Mucosa of stomach (tissue), 1 donor: ENCODE results near the gene TSC2.
"Not testable (repeated sequence)": the region's sequence is repeated elsewhere in the genome, so short reads cannot be mapped to it uniquely, and the experiment has no call there.

Source experiments
- H3K27me3 ChIP-seq: one replicate; pipeline ENCODE4 v1.7.0; 2013; ENCODE audit warnings: mild to moderate bottlenecking, low read length; ENCODE audit not compliant: control insufficient read depth, insufficient read depth
- H3K36me3 ChIP-seq: one replicate; pipeline ENCODE4 v1.7.0; 2013; ENCODE audit warnings: low read length; ENCODE audit not compliant: control insufficient read depth, insufficient read depth
- H3K4me1 ChIP-seq: one replicate; pipeline ENCODE4 v1.7.0; 2013; ENCODE audit warnings: mild to moderate bottlenecking, low read length; ENCODE audit not compliant: control insufficient read depth, insufficient read depth
- H3K4me3 ChIP-seq: one replicate; pipeline ENCODE4 v1.7.0; 2013; ENCODE audit warnings: low read length
- H3K9ac ChIP-seq: one replicate; pipeline ENCODE4 v1.7.0; 2013; ENCODE audit warnings: mild to moderate bottlenecking, low read length, moderate library complexity
- H3K9me3 ChIP-seq: one replicate; pipeline ENCODE4 v1.7.0; 2013; ENCODE audit warnings: mild to moderate bottlenecking, low read length, moderate library complexity; ENCODE audit not compliant: control insufficient read depth
- donor health status: Pancreatic carcinoma.

The TSC2 gene

DNA sequence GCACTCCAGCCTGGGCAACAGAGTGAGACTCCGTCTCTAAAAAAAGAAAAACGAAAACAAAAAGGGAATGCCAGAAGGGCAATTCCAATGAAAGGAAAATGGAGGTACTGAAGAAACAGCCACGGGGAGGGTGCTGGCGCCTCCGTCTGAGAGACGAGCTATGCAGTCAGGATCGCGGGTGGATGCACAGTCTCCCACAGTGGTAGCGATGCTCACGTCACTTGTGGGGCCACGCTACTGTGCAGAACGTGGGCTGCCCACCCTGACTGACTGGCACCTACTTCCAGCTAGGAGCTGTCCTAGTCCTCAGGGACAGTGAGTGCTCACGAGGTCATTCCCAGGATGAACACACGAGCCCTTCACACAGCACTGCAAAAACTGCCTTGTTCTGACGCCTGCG is 53.8 kb downstream of the TSC2 start:
- H3K4me1 ChIP-seq, H3K36me3 ChIP-seq, H3K4me3 ChIP-seq, H3K9me3 ChIP-seq, H3K9ac ChIP-seq, H3K27me3 ChIP-seq: not testable (repeated sequence)

DNA sequence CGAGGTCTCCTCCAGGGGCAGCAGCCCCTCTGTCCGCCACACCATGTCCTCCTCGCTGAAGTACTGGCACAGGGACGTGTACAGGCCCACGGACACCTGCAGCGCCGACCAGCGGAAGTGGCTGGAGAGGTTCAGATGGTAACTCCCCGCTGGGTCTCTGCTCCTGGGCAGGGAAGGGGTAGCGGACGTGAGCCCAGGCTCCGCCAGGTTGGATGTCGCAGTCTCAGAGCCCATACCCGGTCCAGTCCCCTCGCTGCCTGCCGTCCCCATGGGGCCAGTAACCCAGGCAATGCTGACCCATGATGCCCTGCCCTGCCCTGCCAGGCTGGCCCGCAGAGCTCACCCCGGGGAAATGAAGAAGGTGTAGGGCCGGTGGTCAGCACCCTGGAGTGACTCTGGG is 54.7 kb downstream of the TSC2 start:
- Histone ChIP-seq H3K4me3 (no peak overlapping the region), H3K36me3 (no peaks in the 10 kb centered on the region), H3K9ac (no peak overlapping the region), H3K9me3 (no peaks in the 10 kb centered on the region), H3K4me1 (no peaks in the 10 kb centered on the region), H3K27me3 (no peaks in the 10 kb centered on the region)

DNA sequence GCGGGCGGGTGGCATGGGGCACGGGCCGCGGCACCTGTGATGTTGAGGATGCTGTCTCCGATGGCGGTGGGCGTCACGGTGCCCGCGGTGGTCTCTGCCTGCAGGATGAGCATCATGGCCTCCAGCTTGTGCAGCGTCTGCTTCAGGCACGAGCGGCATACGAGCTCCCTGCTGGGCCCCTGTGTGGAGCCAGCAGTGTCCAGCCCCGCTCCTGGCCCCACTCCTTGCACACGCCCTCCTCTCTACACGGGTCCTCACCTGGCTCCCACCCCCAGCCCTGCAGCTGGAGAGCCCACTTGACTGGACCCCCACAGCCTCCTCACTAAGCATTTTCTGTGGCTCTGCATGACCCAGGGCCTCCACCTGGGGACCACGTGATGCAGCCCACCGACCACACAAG is 56.7 kb downstream of the TSC2 start:
- H3K9me3 ChIP-seq, H3K4me1 ChIP-seq, H3K27me3 ChIP-seq, H3K36me3 ChIP-seq, H3K9ac ChIP-seq, H3K4me3 ChIP-seq: not testable (repeated sequence)

GRCh38 chr16:2105291-2105690 is 57.5 kb downstream of the TSC2 start:
- not testable (repeated sequence) for H3K4me3 ChIP-seq, H3K4me1 ChIP-seq, H3K36me3 ChIP-seq

GRCh38 chr16:2105769-2106168 is 58.0 kb downstream of the TSC2 start:
- not testable (repeated sequence) for H3K27me3 ChIP-seq, H3K9me3 ChIP-seq, H3K4me3 ChIP-seq, H3K4me1 ChIP-seq, H3K36me3 ChIP-seq, H3K9ac ChIP-seq

More at GRCh38 chr16:2105291-2105690, 57.5 kb downstream of the TSC2 start:
- H3K9me3 ChIP-seq, H3K27me3 ChIP-seq, H3K9ac ChIP-seq: not testable (repeated sequence)

- not testable (repeated sequence) for H3K9ac ChIP-seq, H3K27me3 ChIP-seq, H3K9me3 ChIP-seq, H3K36me3 ChIP-seq, H3K4me3 ChIP-seq, H3K4me1 ChIP-seq
These were observed 58.4 kb downstream of the TSC2 start for GRCh38 chr16:2106211-2106610.

DNA sequence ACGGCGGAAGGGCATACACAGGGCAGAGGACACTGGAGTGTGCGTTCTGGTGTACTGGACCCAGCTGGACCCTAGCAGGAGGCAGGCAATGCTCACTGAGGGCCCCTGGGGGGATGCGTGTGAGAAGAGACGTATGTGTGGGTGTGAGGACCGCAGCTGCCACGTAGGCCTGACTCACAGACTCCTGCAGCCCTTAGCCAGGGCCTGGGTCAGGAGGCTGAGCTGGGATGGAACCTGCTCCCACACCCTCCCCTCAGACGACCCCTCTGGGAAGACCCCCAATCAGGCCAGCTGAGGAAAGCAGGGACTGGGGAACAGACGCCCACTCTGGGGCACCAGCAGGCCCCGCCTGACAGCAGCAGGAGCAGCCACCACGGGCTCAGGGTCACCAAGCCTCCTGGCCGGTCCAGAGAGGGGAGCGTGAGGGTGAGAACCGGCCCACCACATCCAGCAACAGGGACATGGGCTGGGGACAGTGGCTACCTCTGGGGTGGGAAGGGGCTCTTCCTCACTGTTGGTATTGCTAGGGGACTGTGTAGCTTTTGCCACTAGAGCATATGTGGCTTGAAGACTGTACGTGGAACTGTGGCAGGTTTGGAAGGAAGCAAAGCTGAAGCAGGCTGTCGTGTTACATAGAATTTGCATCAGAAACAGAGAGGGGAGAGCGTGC is 59.5 kb downstream of the TSC2 start:
- H3K36me3 ChIP-seq, H3K4me1 ChIP-seq, H3K9ac ChIP-seq, H3K9me3 ChIP-seq, H3K4me3 ChIP-seq, H3K27me3 ChIP-seq: not testable (repeated sequence)

DNA sequence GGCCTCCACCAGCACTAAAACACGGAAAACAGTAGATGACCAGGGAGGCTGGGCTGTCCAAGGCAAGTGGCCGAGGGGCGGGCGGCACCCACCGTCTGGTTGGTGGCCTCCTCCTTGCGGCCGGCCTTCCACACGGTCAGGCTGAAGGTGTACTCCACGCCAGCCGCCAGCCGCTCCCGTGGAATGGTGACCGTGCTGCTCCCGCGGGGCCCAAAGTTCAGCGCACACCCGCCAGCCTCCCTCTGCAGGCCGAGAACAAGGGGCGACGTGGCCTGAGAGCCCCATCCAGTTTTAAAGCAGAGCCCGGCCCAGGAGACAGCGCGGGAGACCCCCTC is 60.0 kb downstream of the TSC2 start:
- not testable (repeated sequence) for H3K4me3 ChIP-seq, H3K9ac ChIP-seq, H3K27me3 ChIP-seq, H3K36me3 ChIP-seq, H3K4me1 ChIP-seq, H3K9me3 ChIP-seq

DNA sequence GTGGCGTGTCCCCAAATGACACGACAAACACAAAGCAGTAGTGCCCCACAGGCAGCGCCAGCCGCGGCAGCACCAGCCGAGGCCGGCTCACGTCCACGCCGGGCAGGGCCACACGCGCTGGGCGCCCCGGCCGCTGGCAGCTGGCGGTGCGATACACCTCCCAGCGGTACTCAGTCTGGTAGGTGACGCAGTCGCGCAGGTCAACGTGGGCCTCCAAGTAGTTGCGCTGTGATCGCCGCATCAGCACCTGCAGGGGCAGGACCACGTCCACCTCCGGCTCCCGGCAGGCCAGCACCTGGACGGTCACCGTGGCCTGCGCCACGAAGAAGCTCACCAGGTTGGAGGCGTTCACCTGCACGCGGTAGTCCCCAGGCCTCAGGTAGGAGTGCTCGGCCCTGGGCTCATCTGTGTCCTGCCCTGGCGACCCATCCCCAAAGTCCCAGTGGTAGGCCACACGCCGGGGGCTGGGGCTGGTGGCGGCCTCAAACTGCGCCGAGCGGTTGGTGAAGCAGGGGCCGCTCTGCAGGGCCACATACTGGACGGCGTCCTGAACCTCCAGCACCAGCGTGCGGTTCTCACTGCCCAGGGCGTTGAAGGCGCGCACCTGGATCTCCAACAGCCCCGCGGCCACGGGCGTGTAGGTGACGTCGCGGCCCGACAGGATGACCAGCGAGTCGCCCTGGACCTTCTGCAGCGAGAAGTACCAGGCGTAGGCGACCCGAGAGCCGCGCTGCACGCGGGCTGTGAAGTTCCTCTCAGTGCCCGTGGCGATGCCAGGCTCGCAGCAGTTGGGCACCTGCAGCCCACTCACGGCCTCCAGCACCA is 60.9 kb downstream of the TSC2 start:
- not testable (repeated sequence) for H3K36me3 ChIP-seq, H3K27me3 ChIP-seq, H3K9me3 ChIP-seq, H3K4me3 ChIP-seq, H3K9ac ChIP-seq, H3K4me1 ChIP-seq

DNA sequence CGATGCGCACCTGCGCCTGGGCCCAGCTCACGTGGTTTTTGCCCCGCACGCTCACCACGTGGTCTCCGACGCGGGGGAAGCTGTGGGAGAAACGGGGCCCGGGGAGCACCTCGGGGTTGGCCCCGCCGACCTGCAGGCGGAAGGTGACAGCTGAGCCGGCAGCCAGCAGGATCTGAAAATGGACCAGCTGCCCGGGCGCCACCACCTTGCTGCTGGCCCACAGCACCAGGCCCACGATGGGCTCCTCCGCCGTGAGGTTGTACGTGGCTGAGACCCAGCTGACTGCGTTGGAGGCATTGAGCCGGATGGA is 61.4 kb downstream of the TSC2 start:
- H3K9ac ChIP-seq, H3K4me1 ChIP-seq, H3K9me3 ChIP-seq, H3K27me3 ChIP-seq, H3K36me3 ChIP-seq, H3K4me3 ChIP-seq: not testable (repeated sequence)

- H3K9ac ChIP-seq, H3K36me3 ChIP-seq, H3K4me3 ChIP-seq, H3K9me3 ChIP-seq, H3K4me1 ChIP-seq, H3K27me3 ChIP-seq: not testable (repeated sequence)
These were observed 62.1 kb downstream of the TSC2 start for GRCh38 chr16:2109872-2110271.

DNA sequence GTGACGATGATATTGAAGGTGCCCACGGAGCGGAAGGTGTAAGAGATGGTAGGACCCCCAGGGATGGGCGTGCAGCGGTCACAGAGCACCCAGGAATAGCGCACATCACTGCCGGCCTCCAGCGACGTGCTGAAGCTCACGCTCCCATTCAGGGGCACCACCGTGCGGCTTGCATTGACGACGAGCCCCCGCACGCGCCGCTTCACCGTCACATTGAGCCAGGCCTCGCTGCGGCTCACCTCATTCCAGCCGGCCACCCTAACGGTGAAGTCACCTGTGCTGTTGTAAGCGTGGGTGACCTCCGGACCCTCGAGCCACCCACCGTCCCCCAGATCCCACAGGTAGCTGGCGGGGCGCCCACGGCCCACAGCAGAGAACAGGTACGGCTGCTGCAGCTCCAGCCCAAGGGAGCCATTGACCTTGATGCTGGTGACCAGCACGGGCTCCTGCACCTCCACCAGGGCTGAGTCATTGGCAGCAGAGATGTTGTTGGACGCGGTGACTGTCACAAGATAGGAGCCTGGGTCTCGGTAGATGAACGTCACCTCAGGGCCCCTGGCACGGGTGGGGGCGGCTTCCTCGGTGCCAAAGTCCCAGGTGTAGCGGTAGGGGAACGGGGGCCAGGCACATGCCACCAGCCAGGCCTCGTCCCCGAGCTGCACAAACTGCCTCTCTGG is 62.7 kb downstream of the TSC2 start:
- H3K36me3 ChIP-seq, H3K27me3 ChIP-seq, H3K9ac ChIP-seq: not testable (repeated sequence)

GRCh38 chr16:2111009-2111353 is 63.2 kb downstream of the TSC2 start:
- H3K4me1 ChIP-seq, H3K9me3 ChIP-seq, H3K4me3 ChIP-seq, H3K36me3 ChIP-seq, H3K9ac ChIP-seq, H3K27me3 ChIP-seq: not testable (repeated sequence)

More for the DNA sequence above, 62.7 kb downstream of the TSC2 start:
- not testable (repeated sequence) for H3K4me3 ChIP-seq, H3K9me3 ChIP-seq, H3K4me1 ChIP-seq
